Right renal cortex interstitium (tissue), 3 donors: ENCODE measurements around the gene TSPAN10. TPM values are rescaled to one million over a fixed set of nuclear protein-coding genes. Genes with fewer than 3 reads are reported as not detected.

Experiments
- DNase-seq, 3 donors: peaks; one replicate each; pipeline ENCODE4 v3.0.0-alpha.2; 2013; ENCODE audit warnings: low read depth in 3 of 3, low spot score in 2 of 3
- polyA plus RNA-seq, 3 donors: library from polyadenylated mRNA; unstranded; fragments of 120-200 nt; gene quantifications; one replicate each; pipeline ENCODE4 v1.2.1, GENCODE V29; 2013; ENCODE audit not compliant: insufficient read length in 3 of 3

Gene TSPAN10
- polyA plus RNA-seq, 3 donors = 2.3 to 4.5 (median 2.3) TPM

- no peak for DNase-seq
These were observed 5.5 kb upstream of the TSPAN10 start for GRCh38 chr17:81631482-81631881.

GRCh38 chr17:81635431-81635830 lies 1.6 kb upstream of the TSPAN10 start:
- DNase-seq = no peak

- DNase-seq = no peak
These were observed 957 bp upstream of the TSPAN10 start for GRCh38 chr17:81635973-81636504.

- DNase-seq = no peak
These were observed 1.7 kb downstream of the TSPAN10 start for GRCh38 chr17:81638683-81639082.

- no peak for DNase-seq
These were observed 3.0 kb downstream of the TSPAN10 start for GRCh38 chr17:81640011-81640410.

- no peak for DNase-seq
These were observed 5.0 kb downstream of the TSPAN10 start for GRCh38 chr17:81641825-81642489.

GRCh38 chr17:81644496-81644895 lies 7.5 kb downstream of the TSPAN10 start:
- no peak for DNase-seq

- DNase-seq = no peak
These were observed 8.3 kb downstream of the TSPAN10 start for GRCh38 chr17:81644976-81645952.

GRCh38 chr17:81646869-81647600 lies 10.0 kb downstream of the TSPAN10 start:
- DNase-seq = no peak

- DNase-seq = no peak
These were observed 10.6 kb downstream of the TSPAN10 start for GRCh38 chr17:81647640-81648012.

- DNase-seq = no peak
These were observed 11.2 kb downstream of the TSPAN10 start for GRCh38 chr17:81648013-81648706.

GRCh38 chr17:81648707-81649085 lies 11.7 kb downstream of the TSPAN10 start:
- DNase-seq = no peak

GRCh38 chr17:81650951-81651350 lies 14.0 kb downstream of the TSPAN10 start:
- DNase-seq = no peak

- DNase-seq = no peak
These were observed 14.7 kb downstream of the TSPAN10 start for GRCh38 chr17:81651692-81652091.

- DNase-seq = no peak
These were observed 16.1 kb downstream of the TSPAN10 start for GRCh38 chr17:81652906-81653771.

- DNase-seq = no peak
These were observed 18.6 kb downstream of the TSPAN10 start for GRCh38 chr17:81655378-81656117.

GRCh38 chr17:81656118-81656743 lies 19.2 kb downstream of the TSPAN10 start, which contains the start of gene PDE6G:
Gene PDE6G (minus strand): TSS chr17:81656542. CDS start chr17:81653305, 3,237 bp downstream.
- DNase-seq = no peak

GRCh38 chr17:81656835-81657234 lies 19.8 kb downstream of the TSPAN10 start:
- no peak for DNase-seq
